HG03342 (cell line): ENCODE data around the gene STK4.

Experiments used
- ATAC-seq: cut with Tn5 transposase; IDR thresholded peaks from one replicate; pipeline ENCODE4 v1.9.1; 2021; ENCODE audit warnings: mild to moderate bottlenecking, moderate library complexity; ENCODE audit not compliant: unreplicated experiment

The STK4 gene

GRCh38 chr20:45082468-45082867, 116.2 kb downstream of the STK4 start:
- ATAC-seq = no peak

GRCh38 chr20:45083127-45083526, 116.8 kb downstream of the STK4 start:
- no peak for ATAC-seq

- ATAC-seq = no peak
Observed at GRCh38 chr20:45085289-45085688, 119.0 kb downstream of the STK4 start.

- no peak for ATAC-seq
Observed at GRCh38 chr20:45085867-45086266, 119.6 kb downstream of the STK4 start.

GRCh38 chr20:45087097-45087790, 120.9 kb downstream of the STK4 start:
- ATAC-seq = no peak

GRCh38 chr20:45087814-45088213, 121.5 kb downstream of the STK4 start:
- ATAC-seq = no peak

- ATAC-seq = no peak
Observed at GRCh38 chr20:45088247-45088646, 121.9 kb downstream of the STK4 start.

GRCh38 chr20:45090481-45090880, 124.2 kb downstream of the STK4 start:
- no peak for ATAC-seq

- ATAC-seq = no peak
Observed at GRCh38 chr20:45091366-45091765, 125.1 kb downstream of the STK4 start.

- no peak for ATAC-seq
Observed at GRCh38 chr20:45092898-45093297, 126.6 kb downstream of the STK4 start.

GRCh38 chr20:45094201-45094600, 127.9 kb downstream of the STK4 start:
- ATAC-seq = no peak

GRCh38 chr20:45094864-45095574, 128.7 kb downstream of the STK4 start:
- no peak for ATAC-seq

- ATAC-seq = no peak
Observed at GRCh38 chr20:45095805-45096238, 129.5 kb downstream of the STK4 start.

- no peak for ATAC-seq
Observed at GRCh38 chr20:45096781-45097180, 130.5 kb downstream of the STK4 start.

GRCh38 chr20:45097485-45098102, 131.3 kb downstream of the STK4 start:
- ATAC-seq = no peak

- ATAC-seq = no peak
Observed at GRCh38 chr20:45098103-45098773, 131.9 kb downstream of the STK4 start.

- no peak for ATAC-seq
Observed at GRCh38 chr20:45100563-45101245, 134.4 kb downstream of the STK4 start, which contains the start of gene KCNS1. KCNS1 (minus strand) TSS chr20:45101127; CDS start chr20:45099236, 1,891 bp downstream.

- no peak for ATAC-seq
Observed at GRCh38 chr20:45101333-45101850, 135.1 kb downstream of the STK4 start.

- no peak for ATAC-seq
Observed at GRCh38 chr20:45103072-45103471, 136.8 kb downstream of the STK4 start.

- no peak for ATAC-seq
Observed at GRCh38 chr20:45104786-45105185, 138.5 kb downstream of the STK4 start.

- no peak for ATAC-seq
Observed at GRCh38 chr20:45105317-45105716, 139.0 kb downstream of the STK4 start.
